Endothelial cell of umbilical vein (primary cell): ENCODE data around the gene CCNE1. TPM values are rescaled to one million over a fixed set of nuclear protein-coding genes. Genes with fewer than 3 reads are reported as not detected.

ENCODE experiments used
- BruUV-seq: library from RNA; stranded (reverse); fragments of 400-500 nt; replicated peaks from 2 replicates; lab custom pipeline; 2021; lab: Mats Ljungman, UMichigan
- CTCF ChIA-PET: fragments of 300-600, 350-600 bp; sonication (Branson Sonifier 250); formaldehyde crosslinking; loops from one replicate; lab custom pipeline; 2021; ENCODE audit warnings: antibody characterized with exemption, inconsistent platforms; lab: Charles Lee
- POLR2A ChIA-PET: fragments of 300-600, 350-600 bp; sonication (Branson Sonifier 250); formaldehyde crosslinking; loops from one replicate; lab custom pipeline; 2021; ENCODE audit warnings: antibody characterized with exemption, inconsistent platforms; lab: Charles Lee
- DNase-seq: peaks from one replicate; pipeline ENCODE4 v3.0.0-alpha.2; 2011; ENCODE audit warnings: low read depth, low spot score
- FAIRE-seq: peaks from 2 replicates; lab custom pipeline; 2011; peaks lifted over from hg19 to GRCh38; lab: Jason Lieb, UNC
- H2AFZ ChIP-seq: 2 replicates; pipeline ENCODE4 v1.6.0; 2012; ENCODE audit warnings: low read depth, low read length, control low read depth, inconsistent platforms
- H3K27ac ChIP-seq: 2 replicates; pipeline ENCODE4 v1.5.1; 2011; ENCODE audit warnings: low read depth, mild to moderate bottlenecking, control low read depth, low read length, moderate library complexity; ENCODE audit not compliant: insufficient read depth
- H3K27me3 ChIP-seq, 2 experiments: 2 replicates each; pipeline versions ENCODE4 v1.6.0 to v1.6.1; 2011; ENCODE audit warnings: low read length in 2 of 2, mixed read lengths in 1 of 2; ENCODE audit not compliant: control insufficient read depth in 2 of 2, insufficient read depth in 2 of 2
- H3K36me3 ChIP-seq, 2 experiments: 2 replicates in 1 of 2; 3 replicates in 1 of 2; pipeline ENCODE4 v1.5.1; 2011; ENCODE audit warnings: low read length in 2 of 2, mild to moderate bottlenecking in 1 of 2, moderate library complexity in 1 of 2; ENCODE audit not compliant: control insufficient read depth in 2 of 2, insufficient read depth in 2 of 2; ENCODE audit errors: extremely low read depth in 1 of 2
- H3K4me1 ChIP-seq: 3 replicates; pipeline ENCODE4 v1.5.1; 2011; ENCODE audit warnings: mild to moderate bottlenecking, low read length; ENCODE audit not compliant: control insufficient read depth, insufficient read depth; ENCODE audit errors: extremely low read depth
- H3K4me2 ChIP-seq: 2 replicates; pipeline ENCODE4 v1.6.1; 2011; ENCODE audit warnings: low read length, control low read depth, mixed read lengths; ENCODE audit not compliant: insufficient read depth
- H3K4me3 ChIP-seq, 3 experiments: fragments of 200-600 bp in 1 of 3; sonication (generic), shearing (Covaris generic) in 1 of 3; replicated peaks in 1 of 3; 2 replicates each; pipeline ENCODE4 v1.5.1; 2011 to 2016; ENCODE audit warnings: control low read depth in 3 of 3, low read length in 3 of 3, mild to moderate bottlenecking in 2 of 3, inconsistent platforms in 1 of 3, low read depth in 1 of 3, moderate library complexity in 1 of 3; ENCODE audit not compliant: insufficient read depth in 1 of 3
- H3K79me2 ChIP-seq: 2 replicates; pipeline ENCODE4 v1.6.0; 2012; ENCODE audit warnings: low read length, inconsistent platforms; ENCODE audit not compliant: control insufficient read depth, insufficient read depth
- H3K9ac ChIP-seq: replicated peaks from 2 replicates; pipeline ENCODE3; 2011; ENCODE audit warnings: low read length, control low read depth; ENCODE audit not compliant: insufficient read depth; ENCODE audit errors: extremely low read depth
- H3K9me1 ChIP-seq: replicated peaks from 3 replicates; pipeline ENCODE4 v1.6.0; 2011; ENCODE audit warnings: mild to moderate bottlenecking, low read length; ENCODE audit not compliant: control insufficient read depth, insufficient read depth; ENCODE audit errors: extremely low read depth
- H3K9me3 ChIP-seq: replicated peaks from 2 replicates; pipeline ENCODE4 v1.5.1; 2012; ENCODE audit warnings: low read length, inconsistent platforms; ENCODE audit not compliant: control insufficient read depth, insufficient read depth
- H4K20me1 ChIP-seq: replicated peaks from 2 replicates; pipeline ENCODE3; 2011; ENCODE audit warnings: mild to moderate bottlenecking, low read length; ENCODE audit not compliant: control insufficient read depth, insufficient read depth; ENCODE audit errors: extremely low read depth
- CTCF ChIP-seq, 2 donors: IDR thresholded peaks; 1 replicate in 1 of 2; 2 replicates in 1 of 2; pipeline ENCODE4 v1.5.1; 2011; ENCODE audit warnings: low read length in 2 of 2, mild to moderate bottlenecking in 2 of 2, moderate library complexity in 2 of 2, control low read depth in 1 of 2, inconsistent platforms in 1 of 2, low read depth in 1 of 2; ENCODE audit not compliant: insufficient read depth in 1 of 2; ENCODE audit errors: extremely low read depth in 1 of 2
- EZH2 ChIP-seq: IDR thresholded peaks from 2 replicates; pipeline ENCODE4 v1.6.1; 2012; ENCODE audit warnings: borderline replicate concordance, low read depth, mild to moderate bottlenecking, moderate library complexity, low read length, inconsistent platforms; ENCODE audit not compliant: severe bottlenecking
- FOS ChIP-seq: IDR thresholded peaks from 2 replicates; pipeline ENCODE4 v1.6.1; 2011; ENCODE audit warnings: mild to moderate bottlenecking, low read length, moderate library complexity, borderline replicate concordance; ENCODE audit not compliant: insufficient read depth
- GATA2 ChIP-seq: IDR thresholded peaks from 2 replicates; pipeline ENCODE4 v1.7.0; 2011; ENCODE audit warnings: low read depth, mild to moderate bottlenecking, moderate library complexity, mixed read lengths, low read length; ENCODE audit not compliant: insufficient read length, insufficient read depth
- JUN ChIP-seq: IDR thresholded peaks from 2 replicates; pipeline ENCODE4 v1.6.1; 2011; ENCODE audit warnings: borderline replicate concordance, low read depth; ENCODE audit not compliant: insufficient read length, insufficient read depth
- MAX ChIP-seq: IDR thresholded peaks from 2 replicates; pipeline ENCODE4 v1.6.1; 2011; ENCODE audit not compliant: insufficient read depth, insufficient read length
- MYC ChIP-seq: IDR thresholded peaks from one replicate; pipeline ENCODE4 v1.6.1; 2011; ENCODE audit warnings: mild to moderate bottlenecking, low read depth, low read length
- POLR2A ChIP-seq: IDR thresholded peaks from 2 replicates; pipeline ENCODE4 v1.6.1; 2012; ENCODE audit warnings: low read depth, mild to moderate bottlenecking, control low read depth, low read length
- POLR2AphosphoS5 ChIP-seq: IDR thresholded peaks from 2 replicates; pipeline ENCODE4 v1.6.1; 2012; ENCODE audit warnings: low read depth, mild to moderate bottlenecking, control low read depth, low read length, moderate library complexity; ENCODE audit not compliant: insufficient read depth
- dilution Hi-C: fragments of 300-500 bp; cut with MboI; formaldehyde crosslinking; loops from one replicate; pipeline ENCODE4 v1.15.0; 2019; ENCODE audit warnings: low sequenced_read_pairs; ENCODE audit not compliant: extremely low pct_ligation_motif_present
- intact Hi-C: fragments of 100-400 bp; cut with micrococcal nuclease; formaldehyde crosslinking; loops from one replicate; pipeline ENCODE4 v1.10.0; 2022
- polyA plus RNA-seq, 4 experiments: library from polyadenylated mRNA; depleted of rRNA in 3 of 4; stranded (reverse) in 3 of 4; unstranded in 1 of 4; fragments of >200 nt; gene quantifications; 2 replicates each; pipeline versions ENCODE4 v1.2.1 to v1.2.3, GENCODE V29; 2011 to 2012; ENCODE audit warnings: missing spikeins in 1 of 4
- total RNA-seq: library from RNA; stranded (reverse); gene quantifications from 2 replicates; pipeline ENCODE4 v1.2.3, GENCODE V29; 2021

The CCNE1 gene
- total and polyA plus RNA-seq, 2 donors (not counting 3 experiments of a cell fraction or from before 2014, with no cell fraction given) = 8.3 to 10.1 TPM

- POLR2A ChIA-PET = no interaction called here
- intact Hi-C loops = no loop called here
- no TSS peak for BruUV-seq
- DNase-seq (no peak), FAIRE-seq (no peak)
- dilution Hi-C loops = no loop called here
- H3K9me1 ChIP-seq = no peaks in the 10 kb centered on the region
- no peak for TF ChIP-seq MYC
- no peak for TF ChIP-seq JUN
- no peak for TF ChIP-seq EZH2
- no peak for TF ChIP-seq POLR2AphosphoS5
- TF ChIP-seq MAX = no peak
- TF ChIP-seq GATA2 = no peak
- TF ChIP-seq POLR2A = no peak
- TF ChIP-seq FOS = no peak
- no peak for TF ChIP-seq CTCF (IDR thresholded peaks at IDR 0.05; ENCODE audit: extremely low read depth in 1 of 2, insufficient read depth in 1 of 2, low read depth in 1 of 2, low read length in 2 of 2)
- H3K27ac ChIP-seq = no peak overlapping the region
- no peaks in the 10 kb centered on the region for H3K27me3 ChIP-seq
- no peak overlapping the region for H3K9ac ChIP-seq
- H3K4me2 ChIP-seq = no peak overlapping the region
- H4K20me1 ChIP-seq = no peaks in the 10 kb centered on the region
- H3K4me1 ChIP-seq = no peaks in the 10 kb centered on the region
- no peaks in the 10 kb centered on the region for H3K36me3 ChIP-seq
- CTCF ChIA-PET = interaction anchor here (0.6 to 5.5 kb wide), 3 partner anchors 12 to 99 kb away, joined by 3 to 56 read pairs (median 5); no protein-coding TSS in a partner anchor
- H3K79me2 ChIP-seq = no peaks in the 10 kb centered on the region
- no peaks in the 10 kb centered on the region for H3K9me3 ChIP-seq
- H2AFZ ChIP-seq = no peak overlapping the region
- H3K4me3 ChIP-seq = no peak overlapping the region
Observed at GRCh38 chr19:29773141-29773540, 38.6 kb upstream of the CCNE1 start.
